GM18907 (cell line): ENCODE measurements around the gene SCFD2.

Experiments
- ATAC-seq: cut with Tn5 transposase; IDR thresholded peaks from one replicate; pipeline ENCODE4 v1.9.1; 2021; ENCODE audit warnings: mild to moderate bottlenecking, moderate library complexity; ENCODE audit not compliant: unreplicated experiment

Gene SCFD2

DNA sequence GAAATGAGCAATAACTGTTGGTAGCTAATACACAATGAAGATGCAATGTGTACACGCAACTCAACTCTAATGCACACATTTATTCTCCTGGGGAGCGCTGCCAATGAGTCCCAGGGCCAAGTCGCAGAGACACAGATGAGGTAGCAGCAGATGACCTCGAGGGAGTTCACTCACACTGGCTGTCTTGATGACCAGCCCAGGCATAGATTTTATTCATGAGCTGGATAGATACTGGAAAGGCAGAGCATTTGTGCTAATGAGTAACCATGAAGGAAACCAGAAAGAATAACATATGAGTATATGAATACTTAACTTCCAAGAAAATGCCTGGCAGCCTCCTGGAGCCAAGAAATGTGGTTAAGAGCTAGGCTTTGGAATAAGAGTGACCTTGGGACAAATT is 461.4 kb downstream of the SCFD2 start:
- ATAC-seq = no peak

GRCh38 chr4:52903273-52903672 is 462.6 kb downstream of the SCFD2 start:
- no peak for ATAC-seq

GRCh38 chr4:52894443-52894842 is 471.4 kb downstream of the SCFD2 start:
- no peak for ATAC-seq

- ATAC-seq = no peak
These were observed 473.0 kb downstream of the SCFD2 start for GRCh38 chr4:52892880-52893279.

DNA sequence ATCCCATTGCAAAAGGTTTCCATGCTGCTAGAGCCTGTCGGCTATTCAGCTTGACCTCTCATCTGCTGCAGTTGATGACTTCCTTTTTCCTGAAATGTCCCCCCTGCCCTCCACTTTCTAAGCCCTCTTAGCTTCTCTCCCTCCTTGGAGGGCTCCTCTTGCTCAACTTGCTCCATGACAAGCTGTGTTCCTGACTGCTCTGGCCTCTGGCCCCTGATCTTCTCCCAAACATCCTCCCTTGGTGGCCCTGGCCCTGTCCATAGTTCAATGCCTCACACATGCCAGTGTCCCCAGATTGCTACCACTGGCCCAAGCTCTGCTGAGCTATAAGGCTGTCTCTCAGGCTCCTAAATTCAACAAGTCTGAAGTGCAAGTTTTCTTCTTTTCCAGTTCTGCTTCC is 474.1 kb downstream of the SCFD2 start:
- ATAC-seq = no peak

DNA sequence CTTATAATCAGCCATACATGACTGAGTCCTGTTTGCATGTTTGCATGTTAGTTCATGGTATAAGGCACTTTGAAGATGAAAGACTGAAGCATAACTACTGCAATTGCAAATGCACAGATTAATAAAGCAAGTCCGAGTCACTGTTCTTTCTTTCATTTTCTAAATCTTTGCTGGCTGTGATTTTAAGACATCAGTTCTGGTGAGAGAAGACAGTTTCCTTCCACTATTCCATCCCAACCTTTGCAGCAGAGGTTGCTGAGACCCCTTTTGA is 475.4 kb downstream of the SCFD2 start:
- ATAC-seq = no peak

- ATAC-seq = no peak
These were observed 475.9 kb downstream of the SCFD2 start for GRCh38 chr4:52889778-52890520.

DNA sequence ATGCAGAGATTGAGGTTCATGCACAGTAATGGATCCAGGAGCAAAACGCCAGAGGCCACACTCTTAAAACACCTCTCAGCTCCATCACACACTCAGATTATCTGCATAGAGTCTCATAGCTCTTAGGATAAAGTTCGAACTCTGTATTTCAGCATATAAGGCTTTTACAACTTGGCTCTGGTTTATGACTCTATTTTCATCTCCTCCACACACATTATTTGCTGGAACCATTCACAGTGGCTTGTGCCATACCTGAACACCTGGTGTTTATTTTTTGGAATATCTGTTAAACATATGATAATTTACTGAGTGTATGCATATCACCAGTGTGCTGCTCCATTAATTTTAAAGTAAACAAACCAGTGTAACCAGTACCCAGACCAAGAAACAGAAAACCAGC is 476.5 kb downstream of the SCFD2 start:
- no peak for ATAC-seq

DNA sequence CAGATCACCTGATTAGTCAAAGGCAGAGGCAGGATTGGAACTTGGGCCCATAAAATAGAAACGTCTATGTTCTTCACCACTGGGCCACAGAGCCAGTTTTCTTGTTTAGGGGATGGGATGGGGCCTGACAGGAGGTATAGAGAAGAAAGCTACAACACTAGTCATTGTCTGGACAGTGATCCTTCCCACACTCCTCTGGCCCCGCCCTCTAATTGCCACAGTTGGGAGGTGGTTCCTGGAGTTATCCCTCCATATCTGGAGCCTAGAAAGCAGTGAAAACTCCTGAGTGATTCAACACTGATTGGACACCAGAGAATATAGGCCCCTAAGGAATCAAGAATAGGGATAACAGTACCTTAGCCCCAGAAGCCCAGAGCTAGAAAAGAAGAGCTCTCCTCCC is 480.9 kb downstream of the SCFD2 start:
- ATAC-seq = no peak

DNA sequence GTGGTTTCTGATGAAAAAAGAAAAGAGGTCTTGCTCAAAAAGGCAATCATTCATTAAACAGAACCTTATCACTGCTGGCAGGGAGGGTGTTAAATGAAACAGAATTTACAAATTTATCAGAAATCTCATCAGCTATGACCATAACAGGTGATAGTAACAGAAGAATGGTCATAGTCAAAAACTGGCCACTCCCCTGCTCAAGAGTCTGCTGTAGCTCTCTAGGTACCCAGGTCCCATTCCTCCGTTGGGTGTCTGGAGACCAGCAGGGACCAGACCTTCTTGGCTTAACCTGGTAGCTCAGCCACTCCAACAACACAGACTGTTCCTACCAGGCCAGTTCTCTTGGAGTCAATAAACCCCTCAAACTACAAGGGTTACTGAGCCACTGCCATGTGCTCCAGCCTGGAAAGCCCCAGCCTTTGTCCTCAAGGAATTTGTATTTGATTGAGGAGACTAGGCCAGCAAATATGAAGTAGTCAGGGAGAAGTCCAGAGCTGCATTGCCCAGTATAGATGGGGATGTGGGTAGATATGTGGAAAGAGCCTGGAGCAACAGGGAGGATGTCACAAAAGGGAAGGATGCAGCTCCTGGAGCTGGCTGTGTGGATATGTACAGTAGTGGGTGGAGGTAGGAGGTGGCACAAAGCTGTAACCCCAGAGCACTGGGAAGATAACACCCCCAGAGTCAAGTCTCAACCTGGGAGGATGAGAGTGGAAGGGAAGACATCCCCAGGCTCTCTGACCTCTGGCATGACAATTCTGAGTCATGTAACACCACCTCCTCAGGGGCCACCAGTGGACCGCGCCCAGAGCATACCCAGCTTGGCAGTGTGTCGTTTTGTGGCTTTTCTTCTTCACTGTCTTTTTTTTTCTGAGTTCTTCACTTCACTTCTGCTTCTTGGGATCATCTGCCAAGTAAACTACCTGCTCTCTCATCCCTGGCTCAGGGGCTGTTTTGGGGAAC is 481.9 kb downstream of the SCFD2 start:
- no peak for ATAC-seq

DNA sequence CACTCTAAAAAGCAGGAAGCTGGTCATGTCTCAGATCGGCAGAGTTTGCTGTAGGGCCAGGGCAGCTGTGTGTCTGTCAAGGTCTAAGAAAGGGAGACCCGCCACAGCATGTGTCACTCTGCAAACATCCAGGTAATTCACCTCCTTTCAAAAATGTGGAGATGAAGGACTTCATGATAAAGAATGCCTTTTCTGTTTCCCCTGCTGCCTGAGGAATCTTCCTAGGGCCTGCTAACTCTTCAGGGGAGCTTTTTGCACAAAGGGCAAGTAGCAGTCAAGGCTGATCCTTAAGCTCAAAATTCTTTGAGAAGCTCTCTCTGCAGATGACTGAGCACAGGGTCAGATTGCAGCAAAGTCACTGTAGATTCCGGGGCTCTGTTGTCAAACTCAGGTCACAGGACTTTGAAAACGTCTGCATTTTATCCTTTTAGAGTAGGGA is 482.7 kb downstream of the SCFD2 start:
- ATAC-seq = no peak

GRCh38 chr4:52880994-52881393 is 484.9 kb downstream of the SCFD2 start:
- no peak for ATAC-seq

GRCh38 chr4:52879471-52879870 is 486.4 kb downstream of the SCFD2 start:
- no peak for ATAC-seq

- ATAC-seq = no peak
These were observed 488.2 kb downstream of the SCFD2 start for GRCh38 chr4:52877694-52878093.

GRCh38 chr4:52877036-52877435 is 488.8 kb downstream of the SCFD2 start:
- ATAC-seq = no peak

DNA sequence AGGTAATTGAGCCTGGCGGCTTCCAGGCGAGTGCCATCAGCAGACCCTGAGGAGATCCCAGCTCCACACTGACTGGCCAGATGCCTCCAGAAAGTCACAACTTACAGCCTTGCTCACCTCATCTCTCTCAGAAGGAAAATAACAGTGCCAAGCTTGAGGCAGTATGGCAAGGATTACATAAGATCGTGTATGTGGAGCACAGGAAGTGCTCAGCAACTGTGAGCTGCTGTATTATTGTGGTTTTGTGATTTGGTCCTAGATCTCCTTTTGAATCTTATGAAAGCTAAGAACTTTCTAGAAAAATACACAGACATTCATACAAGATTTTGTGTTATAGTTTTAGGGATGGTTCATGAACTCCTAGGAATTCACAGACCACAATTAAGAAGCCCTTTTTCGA is 489.8 kb downstream of the SCFD2 start:
- ATAC-seq = no peak

- ATAC-seq = no peak
These were observed 490.9 kb downstream of the SCFD2 start for GRCh38 chr4:52874948-52875347.

- ATAC-seq = no peak
These were observed 492.0 kb downstream of the SCFD2 start for GRCh38 chr4:52873861-52874343.

DNA sequence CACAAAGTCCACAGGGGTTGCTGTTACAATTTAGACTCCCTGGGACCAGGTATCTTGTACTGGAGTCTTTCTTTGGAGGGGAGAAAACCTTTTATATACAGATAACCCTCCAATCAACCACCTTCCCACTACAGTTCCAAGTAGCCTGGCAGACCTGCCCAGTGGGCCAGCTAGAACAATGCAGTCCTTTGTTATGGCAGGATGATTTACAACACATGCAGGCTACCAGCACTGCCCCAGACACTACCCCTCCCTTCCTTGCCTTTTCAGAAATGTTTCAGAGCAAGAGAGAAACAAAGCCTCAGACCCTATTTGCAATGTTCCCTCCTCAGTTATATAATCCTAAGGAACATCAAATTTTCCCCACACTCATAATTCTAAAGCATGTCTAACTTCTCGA is 492.7 kb downstream of the SCFD2 start:
- no peak for ATAC-seq

DNA sequence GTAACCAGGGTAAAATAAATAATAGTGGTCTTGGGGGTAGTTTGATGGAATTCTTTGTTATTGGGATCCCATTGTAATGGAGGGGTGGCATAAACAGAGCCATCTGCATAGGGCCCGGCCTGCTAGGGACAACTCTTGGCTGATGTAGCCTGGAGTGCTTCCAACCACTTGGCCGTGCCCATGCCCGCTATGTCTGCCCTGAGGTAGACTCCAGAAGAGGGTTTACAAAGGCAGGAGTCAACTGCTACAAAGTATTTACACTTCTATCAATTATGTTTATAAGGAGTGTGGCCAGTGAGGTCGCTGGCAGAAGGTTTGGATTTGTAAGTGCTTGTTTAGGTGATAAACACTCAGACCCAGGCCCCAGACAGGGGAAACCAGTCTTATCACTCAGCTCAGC is 495.6 kb downstream of the SCFD2 start:
- no peak for ATAC-seq

DNA sequence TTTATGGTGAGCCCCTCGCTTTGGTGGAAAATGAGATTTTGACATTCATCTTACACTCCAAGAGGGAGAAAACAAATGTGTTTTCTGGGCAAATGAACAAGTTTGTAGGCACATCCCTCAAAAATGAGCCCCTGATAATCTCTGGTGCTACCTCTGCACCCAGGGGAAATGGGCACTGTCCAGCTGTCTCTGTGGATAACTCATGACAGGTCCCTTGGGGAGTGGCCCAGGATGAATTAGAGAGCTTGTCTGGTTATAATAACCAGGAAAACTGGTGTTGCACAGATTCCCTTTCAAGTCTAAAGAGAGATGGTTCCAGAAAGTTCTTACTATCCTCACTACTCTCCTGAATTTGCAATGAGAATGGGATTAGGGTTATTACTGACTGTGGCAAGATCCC is 496.2 kb downstream of the SCFD2 start:
- no peak for ATAC-seq

DNA sequence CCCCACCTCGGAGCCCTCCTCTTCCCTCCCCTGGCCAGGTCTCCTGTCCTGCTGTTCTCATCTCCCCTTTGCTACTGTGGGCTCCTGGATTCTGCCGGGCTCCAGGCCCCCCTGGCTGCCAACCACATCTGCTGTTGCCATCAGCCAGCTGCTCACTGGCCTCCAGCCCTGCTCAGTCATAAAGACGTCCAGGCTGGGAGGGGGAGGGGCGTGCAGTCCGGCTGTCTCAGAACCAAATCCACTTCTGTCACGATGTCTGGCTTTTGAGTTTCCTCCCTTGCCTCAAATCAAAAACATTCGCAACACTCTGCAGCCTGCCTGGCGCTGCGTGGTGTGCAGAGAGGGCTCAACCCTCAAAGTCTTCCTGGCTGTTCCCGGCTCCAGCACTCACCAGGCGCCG is 496.7 kb downstream of the SCFD2 start:
- ATAC-seq = no peak
